HG03354 (cell line): ENCODE results near the gene UBE4B.

ENCODE experiments used
- ATAC-seq: cut with Tn5 transposase; IDR thresholded peaks from one replicate; pipeline ENCODE4 v1.9.1; 2021; ENCODE audit warnings: mild to moderate bottlenecking; ENCODE audit not compliant: unreplicated experiment, poor library complexity, severe bottlenecking

Gene UBE4B

DNA sequence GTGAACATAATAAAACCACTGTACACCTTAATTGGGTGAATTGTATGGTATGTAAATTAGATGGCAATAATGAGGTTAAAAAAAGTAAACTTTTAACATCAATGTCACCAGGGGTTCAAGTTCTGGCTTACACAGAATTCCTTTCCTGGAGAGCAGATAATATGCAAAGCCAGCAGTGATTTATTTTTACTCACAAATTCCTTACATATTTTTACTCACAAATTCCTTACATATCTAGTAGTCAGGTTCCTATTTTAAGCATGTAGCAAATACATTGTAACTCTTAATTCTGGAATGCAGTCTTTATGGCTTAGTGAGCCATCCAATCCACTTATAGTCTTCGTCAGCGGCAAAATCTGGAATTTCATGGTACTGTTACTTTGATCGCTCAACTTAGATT is 1.3 kb upstream of the UBE4B start:
- no peak for ATAC-seq

DNA sequence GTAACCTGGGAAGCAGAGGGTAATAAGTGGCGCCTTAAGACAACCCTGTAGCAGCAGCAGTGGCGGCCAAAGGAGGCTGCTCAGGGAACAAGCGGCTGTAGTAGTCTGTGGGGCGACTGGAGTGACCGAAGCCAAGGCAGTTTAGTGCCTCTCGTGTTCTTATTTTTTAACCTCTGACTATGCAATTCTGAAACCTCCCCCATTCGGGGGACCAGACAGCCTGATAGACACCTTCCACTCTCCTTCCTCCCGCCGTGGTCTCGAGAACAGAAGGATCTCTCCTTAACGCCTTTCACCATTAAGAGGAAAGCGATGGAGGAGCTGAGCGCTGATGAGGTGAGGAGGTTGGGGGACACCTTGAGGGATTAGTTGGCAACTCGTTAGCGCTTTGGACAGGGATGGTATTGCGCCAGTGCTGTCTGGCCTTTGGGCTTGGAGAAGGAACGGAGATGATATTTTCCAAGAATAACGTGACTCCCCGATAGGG is 644 bp downstream of the UBE4B start:
- ATAC-seq = peak; percentile 32

GRCh38 chr1:10042746-10043145 is 10.0 kb downstream of the UBE4B start:
- no peak for ATAC-seq

GRCh38 chr1:10045480-10046355 is 13.0 kb downstream of the UBE4B start:
- no peak for ATAC-seq

DNA sequence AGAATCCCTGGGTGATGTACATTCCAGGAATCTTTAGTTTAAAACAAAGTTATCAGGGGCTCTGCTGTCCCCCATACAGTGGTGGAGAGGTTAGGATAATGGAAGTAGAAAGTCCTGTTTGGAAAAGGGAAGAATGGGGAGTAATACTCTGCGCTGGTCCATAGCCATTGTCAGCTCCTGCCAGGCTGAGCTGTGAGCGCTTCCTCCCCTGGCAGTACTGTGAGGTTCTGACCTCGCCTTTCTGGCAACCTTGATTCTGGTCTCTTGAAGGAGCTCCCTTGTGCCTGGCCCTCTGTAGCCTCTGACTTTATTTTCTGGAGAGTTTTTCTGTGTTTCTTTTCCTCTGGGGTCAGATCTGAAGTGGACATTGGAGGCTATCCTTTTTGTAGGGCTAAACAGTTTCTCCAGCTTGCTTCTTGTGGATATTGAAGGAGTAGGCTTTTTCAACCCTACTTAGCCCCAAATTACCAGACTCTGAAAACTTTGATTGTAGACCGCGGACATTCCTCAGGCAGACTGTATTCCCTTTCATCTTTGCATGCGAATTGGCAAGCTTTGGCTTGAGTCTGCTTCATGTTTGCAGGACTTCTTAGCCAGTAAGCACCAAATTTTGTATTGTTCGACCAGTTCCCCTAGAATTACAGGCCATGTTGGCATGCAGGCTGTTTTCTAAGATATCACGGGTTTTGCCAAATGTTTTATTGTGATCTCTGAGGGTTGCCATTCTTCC is 13.8 kb downstream of the UBE4B start:
- ATAC-seq = no peak

GRCh38 chr1:10048601-10049000 is 15.8 kb downstream of the UBE4B start:
- no peak for ATAC-seq

- ATAC-seq = no peak
These were observed 17.9 kb downstream of the UBE4B start for GRCh38 chr1:10050611-10051010.

DNA sequence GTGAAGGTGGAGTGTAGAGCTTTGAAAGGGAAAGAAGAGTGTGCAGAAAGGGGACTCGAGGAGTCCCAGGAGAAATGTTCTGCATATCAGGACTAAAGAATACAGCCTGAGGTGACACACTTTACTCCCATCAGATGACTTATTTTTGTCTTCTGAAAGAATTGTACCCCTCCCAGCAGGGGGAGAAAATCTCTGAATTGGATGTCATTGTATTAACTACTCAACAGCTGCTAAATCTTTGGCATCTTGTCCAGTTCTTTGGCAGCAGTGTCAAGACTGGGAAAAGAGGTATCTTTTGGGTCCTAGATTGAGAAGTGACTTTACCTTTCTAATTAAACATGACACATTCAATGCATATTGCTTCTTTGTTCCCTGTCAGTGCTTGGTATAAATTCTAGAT is 18.9 kb downstream of the UBE4B start:
- ATAC-seq = no peak

DNA sequence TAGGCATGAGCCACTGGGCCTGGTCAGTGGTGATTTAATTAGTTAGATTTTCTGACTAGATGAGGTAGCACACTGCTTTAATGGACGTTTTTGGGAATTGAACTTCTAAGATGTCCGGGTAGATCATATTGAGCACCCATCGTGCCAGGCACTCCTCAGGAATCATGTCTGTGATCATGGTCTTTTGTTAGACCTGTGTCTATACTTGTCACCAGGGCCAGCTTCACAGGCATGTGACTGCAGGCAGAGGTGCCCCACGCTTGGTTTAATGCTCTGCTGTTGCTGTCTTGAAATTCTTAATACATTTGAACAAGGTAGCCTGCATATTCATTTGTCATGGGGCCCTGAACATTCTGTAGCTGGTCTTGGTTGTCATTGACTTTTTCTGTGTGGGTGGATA is 19.6 kb downstream of the UBE4B start:
- no peak for ATAC-seq

GRCh38 chr1:10054465-10054864 is 21.7 kb downstream of the UBE4B start:
- no peak for ATAC-seq

DNA sequence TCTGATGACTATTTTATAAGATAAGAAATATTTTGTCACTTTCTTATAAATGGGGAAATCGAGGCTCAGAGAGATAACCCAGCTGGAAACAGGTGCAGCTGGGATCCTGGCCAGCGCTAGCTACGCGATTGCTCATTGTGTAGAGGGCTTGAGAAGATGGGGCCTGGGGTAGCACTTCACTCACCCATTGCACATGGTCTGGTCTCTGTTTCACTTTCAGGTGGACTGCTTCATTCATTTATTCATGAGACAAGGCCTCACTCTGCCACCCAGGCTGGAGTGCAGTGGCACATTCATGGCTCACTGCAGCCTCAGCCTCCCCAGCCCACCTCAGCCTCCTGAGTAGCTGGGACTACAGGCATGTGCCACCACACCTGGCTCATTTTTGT is 23.8 kb downstream of the UBE4B start:
- no peak for ATAC-seq

DNA sequence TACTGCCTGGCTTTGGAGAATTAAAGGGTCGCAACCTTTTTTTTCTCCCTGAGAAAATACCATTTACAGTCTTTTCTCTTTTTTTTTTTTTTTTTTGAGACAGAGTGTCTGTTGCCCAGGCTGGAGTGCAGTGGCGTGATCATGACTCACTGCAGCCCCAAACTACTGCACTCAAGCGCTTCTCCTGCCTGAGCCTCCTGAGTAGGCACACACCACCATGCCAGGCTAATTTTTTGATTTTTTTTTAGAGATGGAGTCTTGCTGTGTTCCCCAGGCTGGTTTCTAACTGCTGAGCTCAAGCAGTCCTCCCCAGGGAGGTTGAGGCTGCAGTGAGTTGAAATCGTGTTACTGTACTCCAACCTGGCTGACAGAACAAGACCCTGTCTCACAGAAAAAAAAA is 24.6 kb downstream of the UBE4B start:
- ATAC-seq = no peak

DNA sequence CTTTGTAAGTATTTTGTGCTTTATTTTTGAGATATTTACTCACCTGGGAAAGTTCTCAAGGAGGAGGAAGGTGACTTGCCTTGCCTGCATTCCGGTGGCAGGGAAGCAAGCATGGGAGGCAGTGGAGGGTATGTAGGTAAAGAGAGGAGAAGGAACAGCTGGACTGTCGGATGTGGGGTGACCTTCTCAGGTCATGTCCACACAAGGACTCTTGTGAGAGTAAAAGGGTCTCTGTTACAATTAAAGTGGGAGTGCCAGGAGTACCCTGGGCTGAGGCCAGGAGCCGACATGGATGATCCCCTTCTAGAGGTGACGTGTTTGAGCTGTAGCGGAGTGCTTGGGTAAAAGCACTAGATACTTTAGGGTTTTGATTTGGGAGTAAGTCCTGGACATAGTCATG is 25.0 kb downstream of the UBE4B start:
- ATAC-seq = no peak

- no peak for ATAC-seq
These were observed 26.6 kb downstream of the UBE4B start for GRCh38 chr1:10059342-10059718.

DNA sequence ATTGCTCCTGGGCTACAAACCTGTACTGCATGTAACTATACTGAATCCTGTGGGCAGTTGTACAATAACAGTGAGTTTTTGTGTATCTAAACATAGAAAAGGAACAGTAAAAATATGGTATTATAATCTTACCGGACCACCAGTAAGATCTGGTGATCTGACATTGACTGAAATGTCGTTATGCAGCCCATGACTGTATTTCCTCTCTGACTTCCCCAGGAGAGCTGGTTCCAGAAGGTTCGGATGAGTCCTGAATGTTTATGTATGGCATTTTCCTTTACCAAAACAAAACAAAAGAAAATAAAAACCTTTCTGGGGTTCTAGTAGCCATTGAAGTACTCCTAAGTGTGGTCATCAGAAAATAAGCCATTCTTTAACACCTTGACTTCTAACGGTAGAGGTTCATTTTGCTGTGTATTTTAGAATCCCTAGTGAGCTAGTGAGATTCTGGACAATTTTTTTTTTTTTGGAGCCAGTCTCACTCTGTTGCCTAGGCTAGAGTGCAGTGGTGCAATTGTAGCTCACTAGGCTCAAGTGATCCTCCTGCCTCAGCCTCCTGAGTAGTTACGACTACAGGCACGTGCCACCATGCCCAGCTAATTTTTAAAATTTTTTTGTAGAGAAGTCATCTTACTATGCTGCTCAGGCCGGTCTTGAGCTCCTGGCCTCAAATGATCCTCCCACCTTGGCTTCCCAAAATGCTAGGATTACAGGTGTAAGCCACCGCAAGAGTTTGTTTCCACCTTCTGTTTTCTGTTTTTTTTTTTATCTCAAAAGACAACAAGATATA is 27.7 kb downstream of the UBE4B start:
- no peak for ATAC-seq

DNA sequence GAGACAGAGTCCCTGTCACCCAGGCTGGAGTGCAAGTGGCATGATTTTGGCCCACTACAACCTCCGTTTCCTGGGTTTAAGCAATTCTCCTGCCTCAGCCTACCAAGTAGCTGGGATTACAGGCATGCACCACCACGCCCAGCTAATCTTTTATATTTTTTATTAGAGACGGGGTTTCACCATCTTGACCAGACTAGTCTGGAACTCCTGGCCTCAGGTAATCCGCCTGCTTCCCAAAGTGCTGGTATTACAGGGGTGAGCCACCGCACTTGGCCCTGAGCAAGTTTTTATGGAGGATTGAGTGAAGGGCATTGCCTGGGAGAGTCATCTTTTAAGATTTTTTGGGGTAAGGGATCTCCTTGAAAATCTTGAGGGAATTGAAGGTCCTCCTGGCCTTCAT is 28.5 kb downstream of the UBE4B start:
- no peak for ATAC-seq

DNA sequence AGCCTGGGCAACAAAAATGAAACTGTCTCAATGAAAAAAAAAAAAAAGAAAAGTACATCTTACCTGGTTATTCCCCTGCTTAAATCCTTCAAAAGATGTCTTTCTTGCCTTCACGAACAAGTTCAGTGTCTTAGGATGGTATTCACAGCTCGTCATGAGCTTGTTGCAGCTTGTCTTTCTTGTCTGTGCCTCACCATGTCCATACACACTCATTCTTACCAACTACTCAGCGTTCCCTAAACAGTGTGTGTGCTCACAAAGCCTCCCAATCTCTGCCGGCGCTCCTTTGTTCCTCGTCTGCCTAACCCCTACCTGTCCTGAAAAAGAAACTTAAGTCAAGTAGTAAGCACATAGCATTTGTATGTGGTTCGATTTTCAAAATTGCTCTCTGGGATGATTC is 31.1 kb downstream of the UBE4B start:
- no peak for ATAC-seq

DNA sequence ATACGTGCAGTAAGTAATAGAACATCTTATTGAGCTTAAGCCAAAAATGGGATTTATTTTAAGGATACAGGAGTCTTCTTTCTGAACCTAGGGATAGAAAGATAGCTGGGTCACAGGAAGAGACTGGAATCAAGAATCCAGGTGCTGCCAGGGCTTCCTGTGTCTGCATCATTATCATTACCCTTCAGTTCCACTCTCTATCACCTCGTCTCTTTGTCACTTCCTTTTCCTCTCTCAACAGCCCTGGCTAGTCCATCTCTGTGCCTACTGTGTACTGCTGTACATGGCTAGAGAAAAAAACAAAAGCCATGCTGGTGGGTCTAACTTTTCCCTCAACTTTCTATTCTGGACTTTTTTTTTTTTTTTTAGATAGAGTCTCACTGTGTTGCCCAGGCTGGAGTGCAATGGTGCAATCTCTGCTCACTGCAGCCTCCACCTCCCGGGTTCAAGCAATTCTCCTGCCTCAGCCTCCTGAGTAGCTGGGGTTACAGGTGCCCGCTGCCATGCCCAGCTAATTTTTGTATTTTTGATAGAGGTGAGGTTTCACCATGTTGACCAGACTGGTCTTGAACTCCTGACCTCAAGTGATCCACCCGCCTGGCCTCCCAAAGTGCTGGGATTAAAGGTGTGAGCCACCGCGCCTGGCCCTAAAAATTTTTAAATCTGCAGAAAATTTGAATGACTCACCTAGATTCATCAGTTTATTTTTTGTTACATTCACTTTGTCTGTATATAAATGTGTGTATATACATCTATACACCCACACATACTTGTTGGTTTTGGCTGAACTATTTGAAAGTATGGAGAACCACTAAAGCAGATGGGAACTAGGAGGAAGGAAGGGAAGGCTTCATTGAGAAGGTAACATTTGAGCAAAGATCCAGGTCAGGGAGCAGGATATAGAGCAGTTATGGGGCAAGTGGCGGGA is 31.9 kb downstream of the UBE4B start:
- ATAC-seq = no peak

DNA sequence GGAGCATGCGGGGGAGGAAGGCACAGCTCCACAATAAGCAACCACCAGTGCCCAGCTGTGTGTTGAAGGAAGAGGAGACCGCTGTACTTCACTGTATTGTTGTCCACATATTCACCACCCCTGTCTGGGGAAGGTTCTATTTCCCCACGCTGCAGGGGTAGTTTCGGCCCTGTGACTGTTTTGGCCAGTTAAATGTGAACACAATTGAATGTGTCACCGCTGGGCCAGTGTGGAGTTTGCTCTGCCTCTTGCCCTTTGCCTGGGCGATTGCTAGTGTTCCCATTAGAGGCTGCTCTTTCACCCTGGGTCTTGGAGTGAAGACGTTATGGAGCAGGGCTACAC is 32.6 kb downstream of the UBE4B start:
- ATAC-seq = no peak
